PFSK-1 (cell line): Measurements from ENCODE around the gene MMP23B.

Source experiments
- FOXP2 ChIP-seq: optimal IDR thresholded peaks from 2 replicates; pipeline ENCODE3; 2011; ENCODE audit warnings: borderline replicate concordance, control low read depth, inconsistent platforms; ENCODE audit not compliant: insufficient read depth; ENCODE audit errors: extremely low read length, extremely low read depth
- POLR2AphosphoS5 ChIP-seq: IDR thresholded peaks from 2 replicates; pipeline ENCODE4 v1.6.1; 2012; ENCODE audit warnings: low read depth, mild to moderate bottlenecking, control low read depth, low read length, moderate library complexity
- SIN3A ChIP-seq: IDR thresholded peaks from 2 replicates; pipeline ENCODE4 v1.6.1; 2012; ENCODE audit warnings: mild to moderate bottlenecking, low read length, moderate library complexity, borderline replicate concordance; ENCODE audit not compliant: insufficient read depth
- TAF1 ChIP-seq: IDR thresholded peaks from 2 replicates; pipeline ENCODE4 v1.6.1; 2012; ENCODE audit warnings: low read length, control low read depth, borderline replicate concordance; ENCODE audit not compliant: insufficient read depth
- TF ChIP-seq, protein P1 (sequence below), 2 experiments: IDR thresholded peaks; 2 replicates each; pipeline versions ENCODE4 v1.6.1 to v1.8.0; 2011 to 2012; ENCODE audit warnings: low read depth in 2 of 2, low read length in 2 of 2, control low read depth in 1 of 2, inconsistent platforms in 1 of 2, mild to moderate bottlenecking in 1 of 2, moderate library complexity in 1 of 2; ENCODE audit not compliant: insufficient read depth in 1 of 2

The MMP23B gene

DNA sequence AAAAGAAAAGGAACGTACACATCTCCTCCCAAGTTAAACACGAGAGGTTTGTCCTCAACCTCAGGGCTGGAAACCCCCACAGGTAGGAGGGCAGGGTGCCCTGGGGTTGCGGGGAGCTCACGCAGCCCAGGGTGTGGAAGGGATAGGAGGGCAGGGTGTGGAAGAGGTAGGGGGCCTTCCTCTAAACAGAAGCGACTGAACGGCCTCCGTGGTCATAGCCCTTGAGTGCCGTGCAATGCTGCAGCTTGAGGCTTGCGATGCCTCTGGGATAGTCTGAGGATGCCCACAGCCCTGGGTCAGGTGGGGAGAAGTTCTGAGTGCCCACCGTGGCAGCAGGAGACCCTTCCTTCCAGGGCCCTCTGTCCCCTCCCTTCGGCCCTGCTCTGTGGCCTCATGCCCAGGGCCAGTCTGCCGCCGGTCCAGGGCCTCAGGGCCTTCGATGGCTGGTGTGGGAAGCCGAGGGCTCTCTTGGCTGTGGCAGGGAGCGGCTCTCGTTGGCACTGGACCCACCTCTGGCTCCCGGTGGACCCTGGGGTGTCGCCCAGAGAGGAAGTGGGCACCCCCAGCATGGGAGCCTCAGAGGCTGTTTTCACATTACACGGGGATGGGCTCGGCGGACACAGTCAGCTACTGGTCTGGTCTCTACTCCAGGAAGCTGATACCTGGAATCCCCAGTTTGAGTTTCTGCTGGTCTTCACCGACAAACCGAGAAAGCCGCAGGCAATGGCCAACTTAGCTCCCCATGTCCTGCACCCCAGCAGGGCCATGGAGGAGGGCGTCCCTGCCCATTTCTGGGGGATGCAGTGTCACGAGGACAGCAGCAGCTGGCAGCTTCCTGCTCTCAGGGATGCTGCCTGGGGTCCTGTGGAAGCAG lies 33.2 kb downstream of the MMP23B start:
- TF ChIP-seq TAF1 (no peak), FOXP2 (no peak), SIN3A (no peak), POLR2AphosphoS5 (no peak)
- TF ChIP-seq, protein P1, sequence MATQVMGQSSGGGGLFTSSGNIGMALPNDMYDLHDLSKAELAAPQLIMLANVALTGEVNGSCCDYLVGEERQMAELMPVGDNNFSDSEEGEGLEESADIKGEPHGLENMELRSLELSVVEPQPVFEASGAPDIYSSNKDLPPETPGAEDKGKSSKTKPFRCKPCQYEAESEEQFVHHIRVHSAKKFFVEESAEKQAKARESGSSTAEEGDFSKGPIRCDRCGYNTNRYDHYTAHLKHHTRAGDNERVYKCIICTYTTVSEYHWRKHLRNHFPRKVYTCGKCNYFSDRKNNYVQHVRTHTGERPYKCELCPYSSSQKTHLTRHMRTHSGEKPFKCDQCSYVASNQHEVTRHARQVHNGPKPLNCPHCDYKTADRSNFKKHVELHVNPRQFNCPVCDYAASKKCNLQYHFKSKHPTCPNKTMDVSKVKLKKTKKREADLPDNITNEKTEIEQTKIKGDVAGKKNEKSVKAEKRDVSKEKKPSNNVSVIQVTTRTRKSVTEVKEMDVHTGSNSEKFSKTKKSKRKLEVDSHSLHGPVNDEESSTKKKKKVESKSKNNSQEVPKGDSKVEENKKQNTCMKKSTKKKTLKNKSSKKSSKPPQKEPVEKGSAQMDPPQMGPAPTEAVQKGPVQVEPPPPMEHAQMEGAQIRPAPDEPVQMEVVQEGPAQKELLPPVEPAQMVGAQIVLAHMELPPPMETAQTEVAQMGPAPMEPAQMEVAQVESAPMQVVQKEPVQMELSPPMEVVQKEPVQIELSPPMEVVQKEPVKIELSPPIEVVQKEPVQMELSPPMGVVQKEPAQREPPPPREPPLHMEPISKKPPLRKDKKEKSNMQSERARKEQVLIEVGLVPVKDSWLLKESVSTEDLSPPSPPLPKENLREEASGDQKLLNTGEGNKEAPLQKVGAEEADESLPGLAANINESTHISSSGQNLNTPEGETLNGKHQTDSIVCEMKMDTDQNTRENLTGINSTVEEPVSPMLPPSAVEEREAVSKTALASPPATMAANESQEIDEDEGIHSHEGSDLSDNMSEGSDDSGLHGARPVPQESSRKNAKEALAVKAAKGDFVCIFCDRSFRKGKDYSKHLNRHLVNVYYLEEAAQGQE (IDR thresholded peaks at IDR 0.05; ENCODE audit: insufficient read depth in 1 of 2, low read depth in 2 of 2, low read length in 2 of 2), result no peak

DNA sequence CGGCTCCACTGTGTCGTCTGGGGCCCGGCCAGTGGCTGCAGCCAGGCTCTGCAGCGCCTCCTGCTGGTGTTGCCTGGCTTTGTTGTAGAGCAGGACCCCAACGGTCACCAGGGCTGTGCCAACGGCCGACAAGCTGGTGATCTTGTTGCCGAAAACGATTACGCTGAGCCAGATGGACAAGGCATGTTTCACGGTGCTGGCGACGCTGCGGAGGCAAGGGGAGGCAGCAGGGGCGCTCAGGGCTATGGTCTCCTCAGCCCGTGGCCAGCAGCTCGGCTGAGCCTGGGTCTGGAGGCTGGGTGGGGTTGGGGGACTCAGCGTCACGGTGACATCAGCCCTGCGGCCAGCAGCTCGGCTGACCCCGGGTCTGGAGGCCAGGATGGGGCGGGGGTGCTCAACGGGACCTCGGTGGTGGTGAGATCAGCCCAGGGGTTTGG lies 33.9 kb downstream of the MMP23B start:
- TF ChIP-seq TAF1, result no peak
- TF ChIP-seq FOXP2, result no peak
- TF ChIP-seq SIN3A, result no peak
- TF ChIP-seq, protein P1 (IDR thresholded peaks at IDR 0.05; ENCODE audit: insufficient read depth in 1 of 2, low read depth in 2 of 2, low read length in 2 of 2), result no peak
- no peak for TF ChIP-seq POLR2AphosphoS5

DNA sequence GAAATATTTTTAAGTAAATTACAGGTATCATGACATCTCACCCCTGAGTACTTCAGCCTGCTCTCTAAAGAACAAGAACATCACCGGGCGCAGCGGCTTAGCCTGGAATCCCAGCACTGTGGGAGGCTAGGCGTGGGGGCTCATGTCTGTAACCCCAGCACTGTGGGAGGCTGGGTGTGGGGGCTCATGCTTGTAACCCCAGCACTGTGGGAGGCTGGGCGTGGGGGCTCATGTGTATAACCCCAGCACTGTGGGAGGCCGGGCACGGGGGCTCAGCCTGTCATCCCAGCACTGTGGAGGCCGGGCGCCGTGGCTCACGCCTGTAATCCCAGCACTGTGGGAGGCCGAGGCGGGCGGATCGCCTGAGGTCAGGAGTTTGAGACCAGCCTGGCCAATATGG lies 34.6 kb downstream of the MMP23B start:
- TF ChIP-seq SIN3A (no peak), TAF1 (no peak), FOXP2 (no peak), POLR2AphosphoS5 (no peak)
- TF ChIP-seq, protein P1 (IDR thresholded peaks at IDR 0.05; ENCODE audit: insufficient read depth in 1 of 2, low read depth in 2 of 2, low read length in 2 of 2), result no peak

DNA sequence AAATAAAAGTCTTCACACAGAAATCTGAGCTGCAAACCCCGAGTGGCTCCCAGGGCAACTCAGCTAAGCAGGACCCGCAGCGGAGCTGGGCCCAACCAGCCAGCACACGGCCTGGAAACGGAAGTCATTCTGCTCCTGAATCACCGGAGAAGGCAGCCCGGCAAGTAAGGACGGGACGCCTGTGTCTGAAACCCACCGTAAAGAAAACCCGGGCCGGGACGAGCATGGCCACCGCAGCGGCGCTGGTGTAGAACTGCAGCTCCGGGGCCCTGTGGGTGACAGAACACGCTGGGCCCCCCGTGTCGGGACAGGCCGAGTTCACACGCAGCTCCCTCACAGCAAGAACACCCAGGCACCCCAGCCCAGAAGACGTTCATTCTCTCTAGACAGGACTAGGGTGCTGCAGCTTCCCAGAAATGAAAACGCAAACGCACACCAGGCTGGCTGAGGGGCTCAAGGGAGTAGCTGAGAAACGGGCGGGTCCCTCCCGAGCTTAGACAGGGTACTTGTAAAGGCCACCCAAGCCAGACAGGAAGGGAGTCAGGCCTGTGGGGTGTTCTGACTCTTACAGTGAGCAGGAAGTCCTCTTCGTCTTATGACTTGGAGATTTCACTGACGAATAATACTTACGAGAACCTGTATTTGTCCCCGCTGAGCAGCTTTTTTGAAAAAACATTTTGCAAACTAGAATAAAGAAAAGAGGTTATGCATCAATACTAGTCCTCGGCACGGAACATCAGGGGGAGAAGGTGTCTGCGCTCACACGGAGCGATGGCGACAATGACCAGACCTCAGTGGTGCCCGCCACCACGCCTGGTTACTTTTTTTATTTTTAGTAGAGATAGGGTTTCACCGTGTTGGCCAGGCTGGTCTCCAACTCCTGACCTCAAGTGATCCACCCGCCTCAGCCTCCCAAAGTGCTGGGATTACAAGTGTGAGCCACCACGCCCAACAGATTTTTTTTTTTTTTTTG lies 37.8 kb downstream of the MMP23B start:
- TF ChIP-seq, protein P1 (IDR thresholded peaks at IDR 0.05; ENCODE audit: insufficient read depth in 1 of 2, low read depth in 2 of 2, low read length in 2 of 2), result no peak
- no peak for TF ChIP-seq SIN3A
- TF ChIP-seq POLR2AphosphoS5, result no peak
- TF ChIP-seq TAF1, result no peak
- TF ChIP-seq FOXP2, result no peak
